ENCODE results near the gene GNAO1.
A peak's percentile ranks its signal among the peaks of the same experiment; 100 is the strongest.

GNAO1 gene

DNA sequence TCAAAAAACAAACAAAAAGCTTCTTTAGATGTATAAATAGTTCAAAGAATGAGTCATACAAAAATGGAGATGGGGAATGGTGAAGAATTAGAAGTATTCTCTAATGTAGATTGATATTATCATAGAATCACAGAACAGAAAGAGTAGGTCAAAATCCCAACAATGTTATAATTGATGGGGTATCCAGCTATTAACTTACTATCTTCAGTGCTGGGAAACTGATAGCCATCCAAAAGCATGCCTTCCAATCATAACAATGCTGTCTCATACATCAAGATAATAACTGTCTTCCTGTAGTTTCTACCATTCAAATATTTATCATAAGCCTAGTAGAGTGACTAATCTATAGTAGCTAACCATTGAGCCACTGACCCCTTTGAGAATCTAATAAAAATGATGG, 26.7 kb upstream of the GNAO1 start:
- no peaks in the 10 kb centered on the region for H3K36me3 ChIP-seq (ENCODE audit: control insufficient read depth in 2 of 2, insufficient read depth in 1 of 2, low read length in 2 of 2)
- H3K4me1 ChIP-seq (ENCODE audit: control insufficient read depth, insufficient read depth, low read length), result no peaks in the 10 kb centered on the region
- no peak overlapping the region for H3K27ac ChIP-seq (ENCODE audit: extremely low read depth, low read depth, low read length)
- ChIA-PET POLR2A (no interaction called here), CTCF (no interaction called here)
- no peaks in the 10 kb centered on the region for H3K9me3 ChIP-seq (ENCODE audit: control insufficient read depth, insufficient read depth, low read depth, low read length)
- TF ChIP-seq, protein P1, sequence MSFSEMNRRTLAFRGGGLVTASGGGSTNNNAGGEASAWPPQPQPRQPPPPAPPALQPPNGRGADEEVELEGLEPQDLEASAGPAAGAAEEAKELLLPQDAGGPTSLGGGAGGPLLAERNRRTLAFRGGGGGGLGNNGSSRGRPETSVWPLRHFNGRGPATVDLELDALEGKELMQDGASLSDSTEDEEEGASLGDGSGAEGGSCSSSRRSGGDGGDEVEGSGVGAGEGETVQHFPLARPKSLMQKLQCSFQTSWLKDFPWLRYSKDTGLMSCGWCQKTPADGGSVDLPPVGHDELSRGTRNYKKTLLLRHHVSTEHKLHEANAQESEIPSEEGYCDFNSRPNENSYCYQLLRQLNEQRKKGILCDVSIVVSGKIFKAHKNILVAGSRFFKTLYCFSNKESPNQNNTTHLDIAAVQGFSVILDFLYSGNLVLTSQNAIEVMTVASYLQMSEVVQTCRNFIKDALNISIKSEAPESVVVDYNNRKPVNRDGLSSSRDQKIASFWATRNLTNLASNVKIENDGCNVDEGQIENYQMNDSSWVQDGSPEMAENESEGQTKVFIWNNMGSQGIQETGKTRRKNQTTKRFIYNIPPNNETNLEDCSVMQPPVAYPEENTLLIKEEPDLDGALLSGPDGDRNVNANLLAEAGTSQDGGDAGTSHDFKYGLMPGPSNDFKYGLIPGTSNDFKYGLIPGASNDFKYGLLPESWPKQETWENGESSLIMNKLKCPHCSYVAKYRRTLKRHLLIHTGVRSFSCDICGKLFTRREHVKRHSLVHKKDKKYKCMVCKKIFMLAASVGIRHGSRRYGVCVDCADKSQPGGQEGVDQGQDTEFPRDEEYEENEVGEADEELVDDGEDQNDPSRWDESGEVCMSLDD (tag by site-specific recombination; IDR thresholded peaks at IDR 0.05), result no peak
- TF ChIP-seq MEIS1 (CRISPR knock-in tag; IDR thresholded peaks at IDR 0.05; ENCODE audit: borderline replicate concordance), result no peak
- no peak for TF ChIP-seq ZSCAN30 (tag by site-specific recombination; IDR thresholded peaks at IDR 0.05)
- no peak for TF ChIP-seq ZNF585B (tag by site-specific recombination; IDR thresholded peaks at IDR 0.05)
- no peak for TF ChIP-seq ZNF510 (tag by site-specific recombination; IDR thresholded peaks at IDR 0.05; ENCODE audit: insufficient replicate concordance)
- no peak for TF ChIP-seq ZNF600 (tag by site-specific recombination; IDR thresholded peaks at IDR 0.05)
- no peak for TF ChIP-seq ZBTB48 (tag by site-specific recombination; IDR thresholded peaks at IDR 0.05)
- H3K4me3 ChIP-seq (ENCODE audit: low read depth, low read length), result no peak overlapping the region

DNA sequence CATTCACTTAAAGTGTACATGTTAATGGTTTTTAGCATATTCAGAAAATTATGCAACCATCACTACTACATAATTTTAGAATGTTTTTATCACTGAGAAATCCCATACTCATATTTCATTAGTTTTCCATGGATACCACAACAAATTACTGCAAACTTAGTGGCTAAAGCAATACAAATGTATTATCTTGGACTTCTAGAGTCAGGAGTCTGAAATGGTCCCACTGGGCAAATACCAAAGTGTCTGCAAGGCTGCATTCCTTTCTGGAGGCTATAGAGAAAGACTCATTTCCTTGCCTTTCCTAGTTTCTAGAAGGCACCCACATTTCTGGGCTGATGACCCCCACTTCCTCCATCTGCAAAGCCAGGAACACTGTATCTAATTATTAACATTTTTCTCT, 16.9 kb upstream of the GNAO1 start:
- Histone ChIP-seq H3K36me3 (ENCODE audit: control insufficient read depth in 2 of 2, insufficient read depth in 1 of 2, low read length in 2 of 2) (no peaks in the 10 kb centered on the region), H3K4me1 (ENCODE audit: control insufficient read depth, insufficient read depth, low read length) (no peaks in the 10 kb centered on the region), H3K27ac (ENCODE audit: extremely low read depth, low read depth, low read length) (no peak overlapping the region), H3K4me3 (ENCODE audit: low read depth, low read length) (no peak overlapping the region), H3K9me3 (ENCODE audit: control insufficient read depth, insufficient read depth, low read depth, low read length) (no peaks in the 10 kb centered on the region)
- POLR2A ChIA-PET, result no interaction called here
- TF ChIP-seq ZNF610 (tag by site-specific recombination; IDR thresholded peaks at IDR 0.05; ENCODE audit: borderline replicate concordance) (no peak), ZNF549 (tag by site-specific recombination; IDR thresholded peaks at IDR 0.05) (no peak), ZNF776 (tag by site-specific recombination; IDR thresholded peaks at IDR 0.05; ENCODE audit: borderline replicate concordance) (no peak), ZNF600 (tag by site-specific recombination; IDR thresholded peaks at IDR 0.05) (no peak), ZNF19 (tag by site-specific recombination; IDR thresholded peaks at IDR 0.05; ENCODE audit: low read depth) (no peak)
- CTCF ChIA-PET, result no interaction called here

- H3K4me1 ChIP-seq (ENCODE audit: control insufficient read depth, insufficient read depth, low read length), result no peaks in the 10 kb centered on the region
Measured at GRCh38 chr16:56181401-56181800, 9.9 kb upstream of the GNAO1 start.

More at GRCh38 chr16:56181401-56181800, 9.9 kb upstream of the GNAO1 start:
- no peak overlapping the region for H3K4me3 ChIP-seq (ENCODE audit: low read depth, low read length)
- POLR2A ChIA-PET, result no interaction called here
- no peaks in the 10 kb centered on the region for H3K9me3 ChIP-seq (ENCODE audit: control insufficient read depth, insufficient read depth, low read depth, low read length)
- TF ChIP-seq ZBTB1 (tag by site-specific recombination; IDR thresholded peaks at IDR 0.05) (no peak), SETDB1 (IDR thresholded peaks at IDR 0.05; ENCODE audit: insufficient read length, low read length) (peak; percentile 78), ZNF394 (tag by site-specific recombination; IDR thresholded peaks at IDR 0.05; ENCODE audit: borderline replicate concordance) (no peak), ZFP69B (tag by site-specific recombination; IDR thresholded peaks at IDR 0.05) (no peak)
- TF ChIP-seq, protein P2, sequence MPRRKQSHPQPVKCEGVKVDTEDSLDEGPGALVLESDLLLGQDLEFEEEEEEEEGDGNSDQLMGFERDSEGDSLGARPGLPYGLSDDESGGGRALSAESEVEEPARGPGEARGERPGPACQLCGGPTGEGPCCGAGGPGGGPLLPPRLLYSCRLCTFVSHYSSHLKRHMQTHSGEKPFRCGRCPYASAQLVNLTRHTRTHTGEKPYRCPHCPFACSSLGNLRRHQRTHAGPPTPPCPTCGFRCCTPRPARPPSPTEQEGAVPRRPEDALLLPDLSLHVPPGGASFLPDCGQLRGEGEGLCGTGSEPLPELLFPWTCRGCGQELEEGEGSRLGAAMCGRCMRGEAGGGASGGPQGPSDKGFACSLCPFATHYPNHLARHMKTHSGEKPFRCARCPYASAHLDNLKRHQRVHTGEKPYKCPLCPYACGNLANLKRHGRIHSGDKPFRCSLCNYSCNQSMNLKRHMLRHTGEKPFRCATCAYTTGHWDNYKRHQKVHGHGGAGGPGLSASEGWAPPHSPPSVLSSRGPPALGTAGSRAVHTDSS (tag by site-specific recombination; IDR thresholded peaks at IDR 0.05), result no peak
- TF ChIP-seq, protein P3, sequence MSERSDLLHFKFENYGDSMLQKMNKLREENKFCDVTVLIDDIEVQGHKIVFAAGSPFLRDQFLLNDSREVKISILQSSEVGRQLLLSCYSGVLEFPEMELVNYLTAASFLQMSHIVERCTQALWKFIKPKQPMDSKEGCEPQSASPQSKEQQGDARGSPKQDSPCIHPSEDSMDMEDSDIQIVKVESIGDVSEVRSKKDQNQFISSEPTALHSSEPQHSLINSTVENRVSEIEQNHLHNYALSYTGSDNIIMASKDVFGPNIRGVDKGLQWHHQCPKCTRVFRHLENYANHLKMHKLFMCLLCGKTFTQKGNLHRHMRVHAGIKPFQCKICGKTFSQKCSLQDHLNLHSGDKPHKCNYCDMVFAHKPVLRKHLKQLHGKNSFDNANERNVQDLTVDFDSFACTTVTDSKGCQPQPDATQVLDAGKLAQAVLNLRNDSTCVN (tag by site-specific recombination; optimal IDR thresholded peaks at IDR 0.05), result no peak
- CTCF ChIA-PET, result no interaction called here
- H3K27ac ChIP-seq (ENCODE audit: extremely low read depth, low read depth, low read length), result no peak overlapping the region
- no peaks in the 10 kb centered on the region for H3K36me3 ChIP-seq (ENCODE audit: control insufficient read depth in 2 of 2, insufficient read depth in 1 of 2, low read length in 2 of 2)

Data from HEK293 (cell line).